HEK293 (cell line): ENCODE data around the gene MAGED1.

ENCODE experiments used
- CTCF ChIA-PET: fragments of 350-600 bp; formaldehyde crosslinking; extraction: SDS; loops from one replicate; lab custom pipeline; 2021; ENCODE audit warnings: antibody characterized with exemption; lab: Yijun Ruan, JAX
- POLR2A ChIA-PET: fragments of 300-600 bp; formaldehyde crosslinking; extraction: SDS; loops from one replicate; lab custom pipeline; 2020; ENCODE audit warnings: antibody characterized with exemption, inconsistent platforms; lab: Yijun Ruan, JAX
- H3K27ac ChIP-seq: fragments of 200-500 bp; sonication (Bioruptor generic); 2 replicates; pipeline ENCODE4 v1.5.1; 2014; ENCODE audit warnings: low read depth, low read length, control low read depth, inconsistent platforms; ENCODE audit errors: extremely low read depth
- H3K36me3 ChIP-seq, 2 experiments: fragments of 200-500 bp in 1 of 2; sonication (Bioruptor generic) in 1 of 2; 1 replicate in 1 of 2; 2 replicates in 1 of 2; pipeline ENCODE4 v1.5.1; 2014 to 2017; ENCODE audit warnings: inconsistent platforms in 2 of 2, low read length in 2 of 2; ENCODE audit not compliant: control insufficient read depth in 2 of 2, insufficient read depth in 1 of 2
- H3K4me1 ChIP-seq: fragments of 200-500 bp; sonication (Bioruptor generic); 2 replicates; pipeline ENCODE4 v1.5.1; 2014; ENCODE audit warnings: mild to moderate bottlenecking, low read length, inconsistent platforms; ENCODE audit not compliant: control insufficient read depth, insufficient read depth
- H3K4me3 ChIP-seq: 2 replicates; pipeline ENCODE4 v1.5.1; 2011; ENCODE audit warnings: low read depth, mild to moderate bottlenecking, control low read depth, low read length, moderate library complexity
- H3K9me3 ChIP-seq: fragments of 200-500 bp; sonication (Bioruptor generic); 2 replicates; pipeline ENCODE4 v1.5.1; 2014; ENCODE audit warnings: low read depth, low read length, inconsistent platforms; ENCODE audit not compliant: control insufficient read depth, insufficient read depth
- CTCF ChIP-seq: fragments of 450-650 bp; formaldehyde crosslinking; IDR thresholded peaks from 2 replicates; pipeline ENCODE4 v1.5.1; 2016; ENCODE audit warnings: missing biosample characterization, missing genetic modification characterization
- GLI2 ChIP-seq: fragments of 450-650 bp; formaldehyde crosslinking; IDR thresholded peaks from 2 replicates; pipeline ENCODE4; 2017; ENCODE audit warnings: missing biosample characterization, missing genetic modification characterization, low read depth, borderline replicate concordance
- GLIS1 ChIP-seq: fragments of 450-650 bp; formaldehyde crosslinking; IDR thresholded peaks from 2 replicates; pipeline ENCODE4 v1.5.1; 2016; ENCODE audit warnings: missing biosample characterization, missing genetic modification characterization
- KLF1 ChIP-seq: fragments of 450-650 bp; formaldehyde crosslinking; IDR thresholded peaks from 2 replicates; pipeline ENCODE4 v1.5.1; 2016; ENCODE audit warnings: missing biosample characterization, missing genetic modification characterization
- MYNN ChIP-seq: fragments of 450-650 bp; formaldehyde crosslinking; IDR thresholded peaks from 2 replicates; pipeline ENCODE4 v1.5.1; 2016; ENCODE audit warnings: missing biosample characterization, missing genetic modification characterization, borderline replicate concordance
- OVOL3 ChIP-seq: fragments of 450-650 bp; formaldehyde crosslinking; IDR thresholded peaks from 2 replicates; pipeline ENCODE4 v1.5.1; 2016; ENCODE audit warnings: missing biosample characterization, missing genetic modification characterization
- SETDB1 ChIP-seq: IDR thresholded peaks from one replicate; pipeline ENCODE4 v1.6.1; 2017; ENCODE audit warnings: mild to moderate bottlenecking, low read length, moderate library complexity, mixed read lengths; ENCODE audit not compliant: insufficient read length
- TRIM28 ChIP-seq: IDR thresholded peaks from 2 replicates; pipeline ENCODE4 v1.6.1; 2011; ENCODE audit warnings: low read length, control low read depth, borderline replicate concordance
- ZBTB7A ChIP-seq: fragments of 450-650 bp; formaldehyde crosslinking; IDR thresholded peaks from 2 replicates; pipeline ENCODE4 v1.5.1; 2016; ENCODE audit warnings: low read depth, missing biosample characterization, missing genetic modification characterization
- ZBTB8A ChIP-seq: fragments of 450-650 bp; formaldehyde crosslinking; IDR thresholded peaks from 2 replicates; pipeline ENCODE4 v1.5.1; 2016; ENCODE audit warnings: missing biosample characterization, missing genetic modification characterization
- ZFP41 ChIP-seq: fragments of 450-650 bp; formaldehyde crosslinking; IDR thresholded peaks from 2 replicates; pipeline ENCODE4 v1.5.1; 2016; ENCODE audit warnings: missing biosample characterization, missing genetic modification characterization, borderline replicate concordance
- ZNF114 ChIP-seq: fragments of 450-650 bp; formaldehyde crosslinking; IDR thresholded peaks from 2 replicates; pipeline ENCODE4 v1.5.0; 2017; ENCODE audit warnings: missing biosample characterization, missing genetic modification characterization
- ZNF26 ChIP-seq: fragments of 450-650 bp; formaldehyde crosslinking; IDR thresholded peaks from 2 replicates; pipeline ENCODE4 v1.5.1; 2016; ENCODE audit warnings: missing biosample characterization, missing genetic modification characterization
- ZNF292 ChIP-seq: fragments of 450-650 bp; formaldehyde crosslinking; IDR thresholded peaks from 2 replicates; pipeline ENCODE4 v1.5.1; 2016; ENCODE audit warnings: low read depth, missing biosample characterization, missing genetic modification characterization, borderline replicate concordance
- ZNF335 ChIP-seq: fragments of 450-650 bp; formaldehyde crosslinking; conservative IDR thresholded peaks from 2 replicates; pipeline ENCODE4 v1.5.1; 2016; ENCODE audit warnings: missing biosample characterization, missing genetic modification characterization
- ZNF423 ChIP-seq: fragments of 450-650 bp; formaldehyde crosslinking; IDR thresholded peaks from 2 replicates; pipeline ENCODE4 v1.5.1; 2016; ENCODE audit warnings: missing biosample characterization, missing genetic modification characterization
- ZNF449 ChIP-seq: fragments of 450-650 bp; formaldehyde crosslinking; IDR thresholded peaks from 2 replicates; pipeline ENCODE4 v1.5.1; 2017; ENCODE audit warnings: missing biosample characterization, mild to moderate bottlenecking, missing genetic modification characterization, moderate library complexity
- ZNF48 ChIP-seq: fragments of 450-650 bp; formaldehyde crosslinking; IDR thresholded peaks from 2 replicates; pipeline ENCODE4 v1.5.1; 2016; ENCODE audit warnings: missing biosample characterization, missing genetic modification characterization
- ZNF610 ChIP-seq: fragments of 450-650 bp; formaldehyde crosslinking; IDR thresholded peaks from 2 replicates; pipeline ENCODE4 v1.5.1; 2016; ENCODE audit warnings: missing biosample characterization, missing genetic modification characterization, borderline replicate concordance
- ZNF664 ChIP-seq: fragments of 450-650 bp; formaldehyde crosslinking; IDR thresholded peaks from 2 replicates; pipeline ENCODE4 v1.5.1; 2016; ENCODE audit warnings: missing biosample characterization, missing genetic modification characterization
- ZNF747 ChIP-seq: fragments of 450-650 bp; formaldehyde crosslinking; IDR thresholded peaks from 2 replicates; pipeline ENCODE4 v1.5.1; 2016; ENCODE audit warnings: missing biosample characterization, missing genetic modification characterization
- ZSCAN4 ChIP-seq: fragments of 450-650 bp; formaldehyde crosslinking; IDR thresholded peaks from 2 replicates; pipeline ENCODE4 v1.5.1; 2017; ENCODE audit warnings: missing biosample characterization, missing genetic modification characterization
- ZSCAN5A ChIP-seq: fragments of 450-650 bp; formaldehyde crosslinking; IDR thresholded peaks from 2 replicates; pipeline ENCODE4 v1.5.1; 2016; ENCODE audit warnings: missing biosample characterization, missing genetic modification characterization

MAGED1 gene

GRCh38 chrX:51866210-51866609 lies 27.2 kb upstream of the MAGED1 start:
- ChIA-PET CTCF (no interaction called here), POLR2A (no interaction called here)
- Histone ChIP-seq H3K36me3 (no peaks in the 10 kb centered on the region; a peak in 1 of 3 replicates), H3K27ac (no peak overlapping the region), H3K4me3 (no peak overlapping the region)
- TF ChIP-seq ZNF292 (tag by site-specific recombination) (no peak), GLIS1 (tag by site-specific recombination) (no peak), SETDB1 (no peak), ZFP41 (tag by site-specific recombination) (no peak), KLF1 (tag by site-specific recombination) (no peak)
- TF ChIP-seq, all 188 proteins: peak for 0
- no peaks in the 10 kb centered on the region for H3K4me1 ChIP-seq
- H3K9me3 ChIP-seq, result no peaks in the 10 kb centered on the region; the same call in none of the 2 replicates

- no peaks in the 10 kb centered on the region; the same call in none of the 2 replicates for H3K9me3 ChIP-seq
- POLR2A ChIA-PET, result no interaction called here
- no peak overlapping the region for H3K4me3 ChIP-seq
- H3K36me3 ChIP-seq, result no peaks in the 10 kb centered on the region; a peak in 1 of 3 replicates
- TF ChIP-seq TRIM28 (no peak), CTCF (no peak), ZBTB7A (no peak), ZNF664 (no peak), ZNF423 (tag by site-specific recombination) (no peak), ZNF26 (tag by site-specific recombination) (no peak), ZNF114 (tag by site-specific recombination) (no peak), MYNN (tag by site-specific recombination) (no peak), ZNF449 (tag by site-specific recombination) (no peak), ZNF48 (no peak), OVOL3 (tag by site-specific recombination) (no peak), ZSCAN5A (tag by site-specific recombination) (no peak)
- TF ChIP-seq, all 188 proteins: peak for 0
- CTCF ChIA-PET, result interaction anchor here (0.5 kb wide), 1 partner anchor 200 kb away, joined by 6 read pairs; no protein-coding TSS in a partner anchor
- no peaks in the 10 kb centered on the region for H3K4me1 ChIP-seq
- no peak overlapping the region for H3K27ac ChIP-seq
These were observed 25.8 kb upstream of the MAGED1 start for GRCh38 chrX:51867626-51868025.

- Histone ChIP-seq H3K27ac (no peak overlapping the region), H3K9me3 (no peaks in the 10 kb centered on the region), H3K4me3 (no peak overlapping the region), H3K36me3 (no peaks in the 10 kb centered on the region; a peak in 1 of 3 replicates), H3K4me1 (no peaks in the 10 kb centered on the region)
- ChIA-PET POLR2A (no interaction called here), CTCF (no interaction called here)
- TF ChIP-seq ZNF610, result no peak
- TF ChIP-seq CTCF, result no peak
- no peak for TF ChIP-seq ZNF335 (tag by site-specific recombination)
- no peak for TF ChIP-seq GLI2
- no peak for TF ChIP-seq ZNF747 (tag by site-specific recombination)
- TF ChIP-seq ZSCAN4 (tag by site-specific recombination), result no peak
- TF ChIP-seq ZBTB8A (tag by site-specific recombination), result no peak
These were observed 23.1 kb upstream of the MAGED1 start for GRCh38 chrX:51870354-51870753.
